ENCODE measurements around the gene SMCP.

The SMCP gene

GRCh38 chr1:152904688-152905440 is 26.7 kb downstream of the SMCP start:
- no peak for TF ChIP-seq CTCF (IDR thresholded peaks at IDR 0.05; ENCODE audit: low read depth, low read length)
- DNase-seq (ENCODE audit: extremely low read depth, low read depth): no peak

GRCh38 chr1:152906023-152906565 is 28.0 kb downstream of the SMCP start:
- TF ChIP-seq CTCF (IDR thresholded peaks at IDR 0.05; ENCODE audit: low read depth, low read length): no peak
- DNase-seq (ENCODE audit: extremely low read depth, low read depth): peak; percentile 60

DNA sequence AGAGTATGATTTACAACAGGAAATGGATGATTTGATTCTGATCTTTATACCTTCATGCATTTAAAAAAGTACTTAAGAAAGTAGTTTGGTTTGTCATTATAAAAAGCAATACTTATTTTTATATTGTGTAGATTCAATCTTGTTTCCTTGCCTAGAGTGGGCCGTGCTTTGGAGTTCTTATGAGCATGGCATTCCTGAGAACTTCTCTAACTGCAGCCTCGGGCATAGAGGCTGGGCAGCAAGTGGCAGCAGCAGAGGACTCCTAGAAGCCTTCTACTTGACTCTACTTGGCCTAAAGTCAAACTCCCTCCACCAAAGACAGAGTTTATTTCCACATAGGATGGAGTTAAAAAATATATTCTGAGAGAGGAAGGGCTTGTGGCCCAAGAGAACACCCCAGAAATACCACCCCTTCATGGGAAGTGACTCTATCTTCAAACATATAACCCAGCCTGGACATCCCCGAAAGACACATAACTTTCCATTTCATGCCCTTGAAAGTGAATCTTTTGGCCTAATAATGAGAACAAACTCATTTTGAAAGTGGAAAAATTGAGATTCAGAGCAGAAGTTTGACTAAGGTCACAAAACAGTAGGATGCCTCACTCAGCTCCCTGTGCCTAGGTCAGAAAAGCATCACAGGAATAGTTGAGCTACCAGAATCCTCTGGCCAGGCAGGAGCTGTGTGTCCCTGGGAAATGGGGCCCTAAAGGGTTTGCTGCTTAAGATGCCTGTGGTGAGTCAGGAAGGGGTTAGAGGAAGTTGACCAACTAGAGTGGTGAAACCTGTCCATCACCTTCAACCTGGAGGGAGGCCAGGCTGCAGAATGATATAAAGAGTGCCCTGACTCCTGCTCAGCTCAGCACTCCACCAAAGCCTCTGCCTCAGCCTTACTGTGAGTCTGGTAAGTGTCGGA is 29.8 kb downstream of the SMCP start, which contains the start of gene IVL:
Gene IVL, plus strand, starts transcription at position 861 of the 916 bp plus-strand sequence. CDS start 1,252 bp downstream, outside the sequence.
- TF ChIP-seq CTCF (IDR thresholded peaks at IDR 0.05; ENCODE audit: low read depth, low read length): no peak
- no peak for DNase-seq (ENCODE audit: extremely low read depth, low read depth)

- DNase-seq (ENCODE audit: extremely low read depth, low read depth): no peak
- no peak for TF ChIP-seq CTCF (IDR thresholded peaks at IDR 0.05; ENCODE audit: low read depth, low read length)
Measured at GRCh38 chr1:152909206-152909605, 31.1 kb downstream of the SMCP start.

DNA sequence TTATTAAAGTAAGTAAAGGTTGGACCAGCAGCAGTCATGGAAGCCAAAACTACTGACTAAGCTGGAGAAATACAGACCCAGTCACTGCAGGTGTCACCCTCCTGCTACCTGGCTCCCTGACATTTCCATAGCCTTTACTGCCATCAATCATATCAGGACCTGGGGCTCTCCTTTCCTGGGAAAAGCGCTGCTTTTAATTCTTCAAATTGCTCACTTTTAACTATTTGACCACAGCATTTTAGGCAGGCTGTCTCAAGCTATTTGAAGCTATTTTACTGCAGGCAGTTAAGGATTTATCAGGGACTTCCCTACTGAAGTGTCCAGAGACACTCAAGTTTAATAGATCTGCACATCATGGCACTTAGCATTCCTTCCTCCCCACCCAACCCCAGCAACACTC is 34.3 kb downstream of the SMCP start:
- no peak for TF ChIP-seq CTCF (IDR thresholded peaks at IDR 0.05; ENCODE audit: low read depth, low read length)
- DNase-seq (ENCODE audit: extremely low read depth, low read depth): no peak

GRCh38 chr1:152912900-152913299 is 34.8 kb downstream of the SMCP start:
- no peak for TF ChIP-seq CTCF (IDR thresholded peaks at IDR 0.05; ENCODE audit: low read depth, low read length)
- no peak for DNase-seq (ENCODE audit: extremely low read depth, low read depth)
